Cardiac muscle cell (in vitro differentiated cells and primary cell): ENCODE data around the gene P4HA2. TPM values are rescaled to one million over a fixed set of nuclear protein-coding genes. Genes with fewer than 3 reads are reported as not detected.

Source experiments
- DNase-seq, 2 donors: peaks; one replicate each; pipeline versions ENCODE4 v3.0.0 to v3.0.0-alpha.2; 2010 to 2017; ENCODE audit warnings: low read depth in 1 of 2, low spot score in 1 of 2
- H3K27ac ChIP-seq: fragments of 200-600 bp; sonication (generic); 2 replicates; pipeline ENCODE4 v1.5.1; 2016
- H3K27me3 ChIP-seq: fragments of 200-600 bp; sonication (generic); 2 replicates; pipeline ENCODE4 v1.6.0; 2016; ENCODE audit warnings: control low read depth
- H3K36me3 ChIP-seq: fragments of 200-600 bp; sonication (generic); 2 replicates; pipeline ENCODE4 v1.5.1; 2016; ENCODE audit warnings: control low read depth
- H3K4me1 ChIP-seq: fragments of 200-600 bp; sonication (generic); 2 replicates; pipeline ENCODE4 v1.8.1; 2017; ENCODE audit warnings: low read depth, mild to moderate bottlenecking, mixed run types
- H3K4me3 ChIP-seq: fragments of 200-600 bp; sonication (generic); 2 replicates; pipeline ENCODE4 v1.5.1; 2016; ENCODE audit warnings: mild to moderate bottlenecking
- H3K9me3 ChIP-seq: fragments of 200-600 bp; sonication (generic); 2 replicates; pipeline ENCODE4 v1.5.1; 2017; ENCODE audit warnings: low read depth, mild to moderate bottlenecking, control low read depth
- CTCF ChIP-seq: IDR thresholded peaks from 2 replicates; pipeline ENCODE4 v1.5.1; 2012; ENCODE audit warnings: low read depth, mild to moderate bottlenecking, low read length
- polyA plus RNA-seq: library from polyadenylated mRNA; unstranded; fragments of >200 nt; fragmentation: Nextera tagmentation; extraction: Ambion mirVana; gene quantifications from 2 replicates; pipeline ENCODE4 v1.2.1, GENCODE V29; 2016
- total RNA-seq: library from RNA; depleted of rRNA; stranded (reverse); fragments of >200 nt; gene quantifications from 2 replicates; pipeline ENCODE4 v1.2.3, GENCODE V29; 2016

Gene P4HA2
- total and polyA plus RNA-seq, 2 experiments from 2014 or later: 41.0 to 65.5 TPM

GRCh38 chr5:132265336-132266030, 37.8 kb upstream of the P4HA2 start:
- TF ChIP-seq CTCF: no peak
- DNase-seq: peak in 1 of 2 donors; percentile 96
- Histone ChIP-seq H3K9me3 (no peaks in the 10 kb centered on the region), H3K4me3 (no peak overlapping the region), H3K36me3 (no peaks in the 10 kb centered on the region), H3K4me1 (no peaks in the 10 kb centered on the region), H3K27me3 (no peaks in the 10 kb centered on the region), H3K27ac (no peak overlapping the region)

GRCh38 chr5:132264546-132265335, 37.1 kb upstream of the P4HA2 start:
- Histone ChIP-seq H3K27ac (no peak overlapping the region), H3K4me3 (no peak overlapping the region), H3K4me1 (no peaks in the 10 kb centered on the region), H3K36me3 (no peaks in the 10 kb centered on the region), H3K9me3 (no peaks in the 10 kb centered on the region), H3K27me3 (no peaks in the 10 kb centered on the region)
- no peak for DNase-seq
- no peak for TF ChIP-seq CTCF

- Histone ChIP-seq H3K27ac (no peak overlapping the region), H3K36me3 (no peaks in the 10 kb centered on the region), H3K4me3 (no peak overlapping the region), H3K9me3 (no peaks in the 10 kb centered on the region), H3K4me1 (peaks cover 2% of the 10 kb centered on the region), H3K27me3 (no peaks in the 10 kb centered on the region)
- DNase-seq: peak in 1 of 2 donors; percentile 78
- peak; percentile 27 for TF ChIP-seq CTCF
Measured at GRCh38 chr5:132263548-132264261, 36.1 kb upstream of the P4HA2 start.

- H3K4me1 ChIP-seq: peaks cover 9% of the 10 kb centered on the region
- no peak for TF ChIP-seq CTCF
- no peaks in the 10 kb centered on the region for H3K9me3 ChIP-seq
- no peaks in the 10 kb centered on the region for H3K36me3 ChIP-seq
- DNase-seq: no peak
- H3K27me3 ChIP-seq: no peaks in the 10 kb centered on the region
- no peak overlapping the region for H3K4me3 ChIP-seq
- H3K27ac ChIP-seq: no peak overlapping the region
Measured at GRCh38 chr5:132262882-132263547, 35.4 kb upstream of the P4HA2 start.
